OCI-LY1 (cell line): ENCODE data around the gene SERGEF.

Source experiments
- H2AFZ ChIP-seq: fragments of 200-600 bp; sonication (generic), shearing (Covaris generic); 2 replicates; pipeline ENCODE4 v1.6.0; 2014; ENCODE audit warnings: antibody characterized with exemption, mild to moderate bottlenecking, low read length
- H3F3A ChIP-seq: fragments of 200-600 bp; sonication (generic), shearing (Covaris generic); 2 replicates; pipeline ENCODE4 v1.6.0; 2014; ENCODE audit warnings: mild to moderate bottlenecking, antibody characterized with exemption, low read length, moderate library complexity; ENCODE audit not compliant: insufficient read depth
- H3K27ac ChIP-seq: fragments of 200-600 bp; sonication (generic); 2 replicates; pipeline ENCODE4 v1.5.1; 2014; ENCODE audit warnings: low read length, mixed run types, mild to moderate bottlenecking, low read depth; ENCODE audit not compliant: poor library complexity, severe bottlenecking
- H3K27me3 ChIP-seq: fragments of 200-600 bp; sonication (generic); 2 replicates; pipeline ENCODE4 v1.6.0; 2014; ENCODE audit warnings: antibody characterized with exemption, mild to moderate bottlenecking, low read length, moderate library complexity; ENCODE audit not compliant: insufficient read depth
- H3K36me3 ChIP-seq: fragments of 200-600 bp; sonication (generic); 2 replicates; pipeline ENCODE4 v1.6.1; 2014; ENCODE audit warnings: mild to moderate bottlenecking, antibody characterized with exemption, low read length, moderate library complexity, mixed read lengths; ENCODE audit not compliant: insufficient read depth
- H3K4me1 ChIP-seq: fragments of 200-600 bp; sonication (generic); 2 replicates; pipeline ENCODE4 v1.5.1; 2014; ENCODE audit warnings: mild to moderate bottlenecking, low read length, moderate library complexity; ENCODE audit not compliant: insufficient read depth, severe bottlenecking
- H3K4me2 ChIP-seq: fragments of 200-600 bp; sonication (generic), shearing (Covaris generic); 2 replicates; pipeline ENCODE4 v1.6.1; 2014; ENCODE audit warnings: low read length
- H3K4me3 ChIP-seq: fragments of 200-600 bp; sonication (generic); 2 replicates; pipeline ENCODE4 v1.5.1; 2014; ENCODE audit warnings: low read length, low read depth, mild to moderate bottlenecking, mixed read lengths; ENCODE audit not compliant: poor library complexity, severe bottlenecking
- H3K79me2 ChIP-seq: fragments of 200-600 bp; shearing (Covaris generic); 2 replicates; pipeline ENCODE4 v1.6.1; 2016; ENCODE audit warnings: mixed run types, low read length, mixed read lengths; ENCODE audit not compliant: insufficient read depth
- H3K9ac ChIP-seq: fragments of 200-600 bp; sonication (generic), shearing (Covaris generic); 2 replicates; pipeline ENCODE4 v1.6.1; 2014; ENCODE audit warnings: mild to moderate bottlenecking, low read length, mixed read lengths
- H3K9me2 ChIP-seq: fragments of 200-600 bp; sonication (generic), shearing (Covaris generic); 2 replicates; pipeline ENCODE4 v1.6.1; 2014; ENCODE audit warnings: low read depth, mild to moderate bottlenecking, low read length, mixed read lengths
- H3K9me3 ChIP-seq: fragments of 200-600 bp; shearing (Covaris generic); 2 replicates; pipeline ENCODE4 v1.6.1; 2014; ENCODE audit warnings: low read length, mixed read lengths
- H4K20me1 ChIP-seq: fragments of 200-600 bp; sonication (generic), shearing (Covaris generic); 2 replicates; pipeline ENCODE4 v1.6.0; 2016; ENCODE audit warnings: mild to moderate bottlenecking, low read length; ENCODE audit not compliant: insufficient read depth
- EZH2 ChIP-seq: fragments of 200-600 bp; sonication (generic), shearing (Covaris generic); IDR thresholded peaks from 2 replicates; pipeline ENCODE4 v1.8.0; 2017; ENCODE audit warnings: borderline replicate concordance, mixed run types, mild to moderate bottlenecking, antibody characterized with exemption, low read length, moderate library complexity, mixed read lengths
- TF ChIP-seq, protein P1 (sequence below): fragments of 200-600 bp; sonication (generic), shearing (Covaris generic); IDR thresholded peaks from 2 replicates; pipeline ENCODE4 v1.5.1; 2017; ENCODE audit warnings: mild to moderate bottlenecking, antibody characterized with exemption, low read length, moderate library complexity, mixed read lengths

The SERGEF gene

DNA sequence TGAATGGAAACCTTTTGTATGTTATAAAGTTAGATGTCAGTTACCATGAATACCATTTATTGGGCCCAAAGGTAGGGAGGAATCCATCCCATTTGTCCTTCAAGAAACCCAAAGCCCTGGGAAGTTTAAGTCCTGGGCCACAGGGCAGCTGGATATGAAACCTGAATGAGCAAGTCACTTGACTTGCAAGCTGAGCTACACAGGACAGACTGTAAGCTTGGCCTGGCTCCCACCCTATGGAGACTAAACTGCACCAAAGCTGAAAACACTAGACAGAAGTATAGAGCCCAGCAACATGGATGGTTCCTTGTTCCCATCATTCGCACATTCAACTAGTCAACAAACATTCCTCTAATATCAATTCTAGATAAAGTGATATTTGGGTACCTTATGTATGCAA is 207.0 kb downstream of the SERGEF start:
- no peaks in the 10 kb centered on the region for H3K36me3 ChIP-seq
- no peak overlapping the region for H3K27ac ChIP-seq
- H3K4me1 ChIP-seq, result no peaks in the 10 kb centered on the region
- no peak overlapping the region for H2AFZ ChIP-seq
- no peaks in the 10 kb centered on the region for H4K20me1 ChIP-seq
- H3K27me3 ChIP-seq, result no peaks in the 10 kb centered on the region
- H3F3A ChIP-seq, result no peaks in the 10 kb centered on the region
- TF ChIP-seq, protein P1, sequence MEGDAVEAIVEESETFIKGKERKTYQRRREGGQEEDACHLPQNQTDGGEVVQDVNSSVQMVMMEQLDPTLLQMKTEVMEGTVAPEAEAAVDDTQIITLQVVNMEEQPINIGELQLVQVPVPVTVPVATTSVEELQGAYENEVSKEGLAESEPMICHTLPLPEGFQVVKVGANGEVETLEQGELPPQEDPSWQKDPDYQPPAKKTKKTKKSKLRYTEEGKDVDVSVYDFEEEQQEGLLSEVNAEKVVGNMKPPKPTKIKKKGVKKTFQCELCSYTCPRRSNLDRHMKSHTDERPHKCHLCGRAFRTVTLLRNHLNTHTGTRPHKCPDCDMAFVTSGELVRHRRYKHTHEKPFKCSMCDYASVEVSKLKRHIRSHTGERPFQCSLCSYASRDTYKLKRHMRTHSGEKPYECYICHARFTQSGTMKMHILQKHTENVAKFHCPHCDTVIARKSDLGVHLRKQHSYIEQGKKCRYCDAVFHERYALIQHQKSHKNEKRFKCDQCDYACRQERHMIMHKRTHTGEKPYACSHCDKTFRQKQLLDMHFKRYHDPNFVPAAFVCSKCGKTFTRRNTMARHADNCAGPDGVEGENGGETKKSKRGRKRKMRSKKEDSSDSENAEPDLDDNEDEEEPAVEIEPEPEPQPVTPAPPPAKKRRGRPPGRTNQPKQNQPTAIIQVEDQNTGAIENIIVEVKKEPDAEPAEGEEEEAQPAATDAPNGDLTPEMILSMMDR, result no peak
- no peak for TF ChIP-seq EZH2
- H3K9ac ChIP-seq, result no peak overlapping the region
- no peaks in the 10 kb centered on the region for H3K9me2 ChIP-seq
- H3K9me3 ChIP-seq, result no peaks in the 10 kb centered on the region
- no peak overlapping the region for H3K4me3 ChIP-seq
- H3K4me2 ChIP-seq, result no peak overlapping the region
- no peaks in the 10 kb centered on the region for H3K79me2 ChIP-seq

GRCh38 chr11:17805043-17805442 is 207.8 kb downstream of the SERGEF start:
- Histone ChIP-seq H3K27ac (no peak overlapping the region), H2AFZ (no peak overlapping the region), H3K4me2 (no peak overlapping the region), H3K9me2 (no peaks in the 10 kb centered on the region), H3K36me3 (no peaks in the 10 kb centered on the region), H3K9ac (no peak overlapping the region), H3K79me2 (no peaks in the 10 kb centered on the region), H4K20me1 (no peaks in the 10 kb centered on the region), H3K27me3 (no peaks in the 10 kb centered on the region), H3K9me3 (no peaks in the 10 kb centered on the region), H3K4me3 (no peak overlapping the region), H3F3A (no peaks in the 10 kb centered on the region), H3K4me1 (no peaks in the 10 kb centered on the region)
- TF ChIP-seq, protein P1, result no peak
- TF ChIP-seq EZH2, result no peak

- Histone ChIP-seq H3K36me3 (no peaks in the 10 kb centered on the region), H3K9me2 (no peaks in the 10 kb centered on the region), H3K9me3 (no peaks in the 10 kb centered on the region), H3K27ac (no peak overlapping the region), H2AFZ (no peak overlapping the region), H3F3A (no peaks in the 10 kb centered on the region), H4K20me1 (no peaks in the 10 kb centered on the region), H3K9ac (no peak overlapping the region), H3K27me3 (no peaks in the 10 kb centered on the region), H3K4me3 (no peak overlapping the region), H3K4me2 (no peak overlapping the region), H3K4me1 (no peaks in the 10 kb centered on the region), H3K79me2 (no peaks in the 10 kb centered on the region)
- TF ChIP-seq, protein P1, result no peak
- no peak for TF ChIP-seq EZH2
Measured at GRCh38 chr11:17803754-17804334, 209.0 kb downstream of the SERGEF start.
